Stimulated activated CD8-positive, alpha-beta memory T cell treated with anti-CD3 and anti-CD28 coated beads, Interleukin-15, amount 100 ng/mL, for 4 hours (primary cell): Measurements from ENCODE around the gene SKIDA1.

Experiments used
- DNase-seq, 2 donors: peaks; one replicate each; pipeline ENCODE4 v3.0.0-alpha.2; 2020; ENCODE audit warnings: low read depth in 2 of 2

Gene SKIDA1

DNA sequence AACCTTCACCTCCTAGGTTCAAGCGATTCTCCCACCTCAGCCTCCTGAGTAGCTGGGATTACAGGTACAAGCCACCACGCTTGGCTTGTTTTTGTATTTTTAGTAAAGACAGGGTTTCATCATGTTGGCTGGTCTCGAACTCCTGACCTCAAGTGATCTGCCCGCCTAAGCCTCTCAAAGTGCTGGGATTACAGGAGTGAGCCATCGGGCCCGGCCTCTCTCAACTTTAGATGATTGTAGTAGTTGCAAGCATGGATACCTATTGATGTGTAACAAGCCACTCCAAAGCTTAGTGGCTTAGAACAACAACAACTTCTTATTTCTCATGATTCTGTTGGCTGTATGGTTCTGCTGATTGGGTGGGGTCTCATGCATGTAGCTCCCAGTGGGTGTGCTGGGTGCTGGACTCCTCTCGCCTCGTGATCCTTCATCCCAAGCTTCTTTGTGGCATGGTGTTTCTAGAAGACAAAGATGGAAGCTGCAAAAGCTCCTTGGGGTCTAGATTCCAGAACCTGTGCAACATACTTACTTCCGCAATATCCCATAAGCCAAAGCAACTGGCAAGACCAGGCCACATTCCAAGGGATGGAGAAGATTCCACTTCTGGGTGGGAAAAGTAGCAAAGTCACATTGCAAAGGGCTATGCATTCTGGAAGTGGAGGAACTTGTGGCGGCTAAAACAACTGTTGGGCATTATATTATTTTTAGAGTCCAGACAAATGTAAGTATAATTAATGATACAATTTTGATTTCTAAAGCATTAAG is 37.9 kb downstream of the SKIDA1 start:
- DNase-seq = no peak

DNA sequence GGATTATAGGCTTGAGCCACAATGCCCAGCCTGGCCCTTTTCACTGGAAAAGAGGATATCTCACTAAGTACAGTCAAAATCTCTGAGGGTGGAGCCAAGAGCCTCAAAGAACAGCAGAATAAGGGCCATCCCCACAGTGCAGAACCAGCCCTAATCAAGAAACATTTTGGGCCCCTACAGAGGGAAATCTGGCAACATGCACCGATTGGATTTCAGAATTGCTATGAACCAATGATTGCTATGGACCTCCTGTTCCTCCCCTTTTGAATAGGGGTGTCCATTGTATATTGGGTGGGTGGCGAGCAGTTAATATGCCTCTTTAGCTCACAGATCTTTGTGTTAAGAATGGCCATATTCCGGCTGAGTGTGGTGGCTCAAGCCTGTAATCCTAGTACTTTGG is 42.7 kb downstream of the SKIDA1 start:
- DNase-seq = no peak

DNA sequence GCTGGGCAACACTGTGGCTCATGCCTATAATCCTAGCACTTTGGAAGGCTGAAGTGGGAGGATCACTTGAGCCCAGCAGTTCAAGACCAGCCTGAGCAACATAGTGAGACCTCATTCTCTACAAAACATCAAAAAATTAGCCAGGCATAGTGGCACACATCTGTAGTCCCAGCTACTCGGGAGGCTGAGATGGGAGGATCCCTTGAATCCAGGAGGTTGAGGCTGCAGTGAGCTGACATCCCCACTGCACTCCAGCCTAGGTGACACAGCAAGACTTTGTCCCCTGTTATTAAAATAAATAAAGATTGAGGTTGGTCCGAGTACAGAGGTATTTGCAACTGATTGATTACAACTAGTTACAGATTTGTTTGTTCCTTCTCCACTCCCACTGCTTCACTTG is 44.1 kb downstream of the SKIDA1 start:
- DNase-seq = no peak

DNA sequence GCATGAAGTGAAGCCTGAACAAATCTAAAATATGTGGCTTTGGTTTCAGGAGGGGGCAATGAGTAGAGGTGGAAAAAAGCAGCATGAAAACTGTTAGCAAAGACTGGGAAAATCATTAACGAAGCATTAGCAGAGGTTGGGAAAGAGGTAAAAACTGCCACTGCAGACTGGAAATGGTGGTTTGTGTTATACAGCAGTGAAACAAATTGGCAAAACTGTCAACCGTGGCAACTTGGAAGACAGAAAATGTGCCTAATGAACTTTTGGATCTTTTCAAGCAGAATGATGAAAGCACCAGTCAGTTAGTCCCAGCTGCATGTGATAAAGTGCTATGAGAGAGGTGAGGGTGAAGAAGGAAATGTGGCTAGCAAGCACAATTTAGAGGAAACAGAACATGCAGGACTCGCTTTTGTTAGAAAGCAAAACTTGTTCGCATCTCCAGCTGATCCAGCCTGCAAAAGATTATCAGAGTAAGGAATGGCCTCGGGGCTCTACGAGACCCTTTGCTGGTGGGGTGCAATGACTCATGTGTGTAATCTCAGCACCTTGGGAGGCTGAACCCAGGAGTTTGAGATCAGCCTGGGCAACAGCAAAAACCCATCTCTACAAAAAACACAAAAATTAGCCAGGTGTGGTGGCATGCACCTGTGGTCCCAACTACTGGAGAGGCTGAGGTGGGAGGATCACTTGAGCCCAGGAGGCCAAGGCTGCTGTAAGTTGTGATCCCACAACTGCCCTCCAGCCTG is 45.7 kb downstream of the SKIDA1 start:
- no peak for DNase-seq

DNA sequence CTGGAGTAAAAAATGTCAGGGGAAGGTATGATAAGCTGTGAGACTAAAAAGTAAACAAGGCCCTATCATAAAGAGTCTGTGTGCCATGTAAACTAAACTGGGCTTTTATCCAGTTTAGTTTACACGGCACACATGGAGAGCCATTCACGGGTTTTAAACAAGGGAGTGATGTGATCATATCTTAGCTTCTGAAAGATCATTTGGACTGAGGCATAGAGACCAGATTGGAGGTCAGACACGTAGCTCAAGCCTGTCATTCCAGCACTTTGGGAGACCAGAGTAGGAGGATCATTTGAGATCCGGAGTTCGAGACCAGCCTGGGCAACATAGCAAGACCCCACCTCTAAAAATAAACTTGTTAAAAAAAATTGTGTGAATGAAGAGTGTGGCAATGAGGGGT is 50.1 kb downstream of the SKIDA1 start:
- no peak for DNase-seq

DNA sequence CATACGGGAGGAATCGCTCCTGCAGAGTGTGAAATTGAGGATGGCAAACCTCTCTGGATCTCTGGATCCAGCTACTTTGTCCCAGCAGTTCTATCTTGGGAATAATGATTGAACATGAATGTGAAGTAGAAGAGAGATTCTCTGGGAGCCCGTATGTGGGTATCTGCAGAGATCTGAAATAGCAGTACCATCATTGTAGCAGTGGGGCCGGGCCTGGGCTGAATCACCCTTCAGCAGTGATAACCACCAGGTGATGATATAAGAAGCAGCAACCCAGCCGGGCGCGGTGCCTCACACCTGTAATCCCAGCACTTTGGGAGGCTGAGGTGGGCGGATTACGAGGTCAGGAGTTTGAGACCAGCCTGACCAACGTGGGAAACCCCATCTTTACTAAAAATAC is 51.9 kb downstream of the SKIDA1 start:
- no peak for DNase-seq

DNA sequence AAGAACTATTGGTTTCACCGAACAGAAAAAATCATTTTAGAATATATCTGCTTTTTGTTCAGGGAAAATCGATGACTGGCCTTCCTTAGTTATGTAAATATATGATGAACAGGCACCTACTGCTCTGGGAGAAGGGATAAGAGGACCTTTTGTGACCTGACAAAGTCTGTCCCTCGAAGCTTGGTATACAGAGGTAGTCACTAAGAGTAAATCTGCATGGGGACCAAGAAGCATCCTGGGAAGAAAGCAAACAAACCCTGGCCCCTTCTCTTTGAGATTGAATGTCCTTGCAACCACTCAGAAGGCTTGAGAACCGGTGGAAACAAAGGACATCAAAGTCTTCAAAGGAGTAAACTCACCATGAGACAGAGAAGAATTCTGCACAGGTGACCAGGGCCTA is 52.3 kb downstream of the SKIDA1 start:
- no peak for DNase-seq

DNA sequence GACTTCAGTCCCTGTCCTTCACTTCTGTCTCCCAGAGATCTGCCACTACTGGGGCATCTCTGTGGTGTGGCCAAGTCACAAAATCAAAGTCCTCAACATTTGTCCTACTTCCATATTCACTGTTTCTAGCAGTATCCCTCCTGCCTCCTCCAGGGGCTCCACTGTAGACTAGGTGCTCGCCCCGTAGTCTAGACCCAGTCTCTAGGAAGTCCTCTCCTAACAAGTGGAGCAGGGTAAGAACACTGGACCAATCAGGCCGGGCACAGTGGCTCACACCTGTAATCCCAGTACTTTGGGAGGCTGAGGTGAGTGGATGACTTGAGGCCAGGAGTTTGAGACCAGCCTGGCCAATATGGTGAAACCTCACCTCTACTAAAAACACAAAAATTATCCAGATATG is 57.4 kb downstream of the SKIDA1 start:
- DNase-seq = no peak

DNA sequence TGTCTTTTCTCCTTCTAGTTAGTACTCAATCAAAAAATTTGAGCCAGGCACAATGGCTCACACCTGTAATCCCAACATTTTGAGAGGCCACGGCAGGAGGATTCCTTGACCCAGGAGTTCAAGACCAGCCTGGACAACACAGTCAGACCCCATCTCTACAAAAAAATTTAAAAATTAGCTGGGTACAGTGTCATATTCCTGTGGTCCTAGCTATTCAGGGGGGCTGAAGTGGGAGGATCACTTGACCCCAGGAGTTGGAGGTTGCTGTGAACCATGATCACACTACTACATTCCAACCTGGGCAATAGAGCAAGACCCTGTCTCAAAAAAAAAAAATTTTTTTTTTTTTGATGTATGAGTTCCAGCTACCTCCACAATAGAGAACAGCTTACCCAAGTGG is 57.8 kb downstream of the SKIDA1 start:
- DNase-seq = no peak

DNA sequence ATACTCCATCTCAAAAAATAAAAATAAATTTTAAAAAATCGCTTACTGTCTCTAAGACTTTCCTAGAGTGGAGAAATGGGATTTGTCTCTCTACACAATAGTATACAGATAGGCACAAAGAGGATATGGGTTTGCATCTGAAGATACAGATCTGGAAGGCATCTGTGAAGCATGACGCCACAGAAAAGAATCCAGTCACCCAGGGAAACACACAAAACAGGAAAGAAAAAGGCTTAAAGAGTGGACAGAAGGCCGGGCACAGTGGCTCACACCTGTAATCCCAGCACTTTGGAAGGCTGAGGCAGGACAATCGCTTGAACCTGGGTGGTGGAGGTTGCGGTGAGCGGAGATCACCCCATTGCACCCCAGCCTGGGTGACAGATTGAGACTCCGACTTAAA is 61.3 kb downstream of the SKIDA1 start:
- no peak for DNase-seq
